Forelimb muscle (tissue), 1 donor: ENCODE measurements around the gene DZIP1. TPM values are rescaled to one million over a fixed set of nuclear protein-coding genes. Genes with fewer than 3 reads are reported as not detected.

ENCODE experiments used
- DNase-seq: peaks from one replicate; pipeline ENCODE4 v3.0.0-alpha.2; 2013; ENCODE audit warnings: low read depth
- polyA plus RNA-seq: library from polyadenylated mRNA; unstranded; fragments of 120-200 nt; gene quantifications from one replicate; pipeline ENCODE4 v1.2.1, GENCODE V29; 2013; ENCODE audit not compliant: insufficient read length

Gene DZIP1
- polyA plus RNA-seq, 1 donor: 27.0 TPM

GRCh38 chr13:95643936-95644598 is 439 bp downstream of the DZIP1 start:
- DNase-seq: no peak

DNA sequence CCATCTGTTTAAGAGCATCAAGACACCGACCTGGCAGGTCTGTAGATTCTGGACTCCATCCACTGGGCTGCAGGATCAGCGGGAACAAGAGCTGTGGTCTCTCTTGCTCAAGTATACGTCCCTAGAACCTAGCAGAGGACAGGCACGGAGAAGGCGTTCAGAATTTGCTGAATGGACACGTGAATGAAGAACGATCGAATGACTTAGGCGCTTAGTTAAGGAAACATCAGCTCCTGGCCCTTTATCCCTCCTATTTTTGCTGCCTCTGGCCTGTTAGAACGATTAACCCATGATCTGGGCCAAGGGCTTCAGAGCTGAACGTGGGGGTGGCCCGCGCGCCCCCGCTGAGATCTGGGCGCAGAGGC is 953 bp downstream of the DZIP1 start:
- no peak for DNase-seq

DNA sequence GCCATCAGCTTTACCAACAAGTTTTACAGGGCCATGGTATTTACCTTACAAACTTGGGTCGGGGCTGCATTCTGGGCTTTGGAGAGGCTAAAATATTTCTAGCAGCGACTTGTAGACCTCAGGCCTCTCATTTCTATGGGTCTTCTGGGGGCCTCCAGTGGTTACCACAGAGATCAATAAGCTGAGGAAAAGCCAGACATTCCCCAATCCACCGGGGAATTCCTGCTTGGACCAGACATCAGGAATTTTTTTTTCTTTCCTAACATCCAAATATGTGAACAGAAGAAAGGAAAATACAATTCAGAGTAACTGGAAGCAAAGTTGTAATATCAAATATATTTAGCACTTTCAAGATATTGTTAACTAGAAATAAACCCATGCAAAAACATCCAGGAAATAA is 1.5 kb downstream of the DZIP1 start:
- DNase-seq: no peak

DNA sequence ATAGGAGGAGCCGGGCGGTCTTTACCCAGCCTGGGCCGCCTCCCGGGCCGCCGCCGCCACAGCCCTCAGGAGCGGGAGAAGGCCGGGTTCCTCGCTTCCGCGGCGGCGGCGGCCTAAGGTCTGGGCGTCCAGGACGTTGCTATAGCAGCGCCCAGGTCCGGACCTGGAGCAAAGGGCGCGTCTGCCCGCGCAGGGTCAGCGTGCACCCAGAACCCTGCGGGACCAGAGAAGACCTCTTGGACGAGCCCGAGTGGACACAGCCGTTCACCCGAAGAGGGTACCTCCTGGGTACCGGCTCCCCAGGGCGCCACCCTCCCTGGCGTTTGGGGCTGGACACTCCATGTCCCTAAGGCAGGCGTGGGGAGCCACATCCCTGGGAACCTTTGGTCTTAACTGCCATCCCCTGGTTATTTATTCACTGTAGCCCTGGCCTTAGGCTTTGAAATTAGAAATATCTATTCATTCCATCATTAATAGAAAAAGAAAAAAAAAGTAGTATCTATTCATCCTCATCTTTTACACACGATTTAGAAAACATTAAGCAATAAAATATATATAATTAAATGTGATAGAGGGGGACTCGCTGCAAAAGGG is 2.4 kb downstream of the DZIP1 start:
- DNase-seq: no peak

DNA sequence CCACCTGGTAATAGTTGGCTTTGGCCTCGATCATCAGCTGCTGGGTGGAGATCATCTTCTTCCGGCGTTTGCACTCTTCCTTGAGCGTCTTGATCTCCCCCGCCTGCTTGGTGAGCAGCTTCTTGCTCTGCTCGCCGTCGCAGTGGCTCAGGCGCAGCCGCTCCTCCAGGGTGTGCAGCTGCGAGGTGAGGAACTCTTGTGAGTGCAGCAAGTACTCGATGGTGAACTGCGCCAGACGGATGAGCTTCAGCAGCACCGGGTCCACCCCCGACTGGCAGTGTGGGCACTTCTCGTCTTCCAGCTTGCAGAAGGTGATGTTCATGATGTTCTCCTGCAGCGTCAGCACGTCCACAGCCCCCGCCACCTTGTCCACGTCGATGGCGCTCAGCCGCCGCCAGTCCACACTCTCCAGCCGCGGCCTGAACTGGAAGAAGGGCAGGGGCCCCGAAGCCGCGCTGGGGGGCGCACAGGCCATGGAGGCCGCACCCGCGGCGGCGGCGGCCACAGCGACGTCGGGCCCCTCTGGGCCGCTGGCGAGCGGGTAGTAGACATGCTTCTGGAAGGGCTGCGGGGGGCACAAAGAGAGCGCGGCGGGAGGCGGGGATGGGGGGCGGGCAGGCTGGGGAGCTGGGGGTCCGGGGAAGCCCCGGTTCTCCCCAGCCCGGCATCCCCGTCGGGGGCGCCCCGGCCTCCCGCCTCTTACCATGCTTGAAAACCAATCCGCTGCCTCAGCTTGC is 3.0 kb downstream of the DZIP1 start:
- no peak for DNase-seq

- DNase-seq: no peak
These were observed 7.7 kb downstream of the DZIP1 start for GRCh38 chr13:95636853-95637252.

DNA sequence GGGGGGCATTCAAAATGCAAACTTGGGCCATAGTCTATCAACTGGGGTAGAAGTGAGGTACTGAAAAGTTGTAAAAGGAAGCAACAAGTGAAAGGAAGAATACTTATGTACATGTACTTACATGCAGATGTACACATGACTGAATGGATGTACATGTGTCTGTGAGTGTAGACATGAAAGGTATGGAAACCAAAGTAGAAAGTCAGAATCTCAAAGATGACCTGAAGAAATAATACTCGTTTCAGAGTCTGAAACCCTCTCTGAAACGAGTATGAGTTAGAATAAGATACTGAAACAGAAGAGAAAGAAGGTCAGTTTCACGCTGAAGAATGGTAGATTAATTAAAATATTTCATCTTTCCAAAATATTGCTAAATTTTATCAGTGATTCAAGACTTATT is 13.9 kb downstream of the DZIP1 start:
- no peak for DNase-seq

DNA sequence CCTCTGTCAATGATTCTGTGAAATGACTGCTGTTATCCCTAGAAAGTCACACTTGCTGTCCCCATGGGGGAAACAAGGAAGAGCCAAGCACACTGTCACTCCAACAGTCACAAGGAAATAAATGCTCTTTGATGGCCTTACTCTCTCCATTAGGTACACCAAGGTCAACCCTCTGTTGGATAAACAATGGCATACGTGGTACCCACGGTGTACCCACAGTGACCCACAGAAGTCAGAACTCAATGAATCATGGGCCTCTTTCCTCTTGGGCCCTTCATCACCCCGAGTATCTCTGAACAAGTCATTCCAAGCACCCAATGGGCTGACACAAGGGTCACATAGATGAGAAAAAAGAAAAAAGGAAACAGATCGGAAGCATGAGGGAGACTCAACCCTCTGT is 15.4 kb downstream of the DZIP1 start:
- DNase-seq: no peak

- DNase-seq: no peak
These were observed 16.0 kb downstream of the DZIP1 start for GRCh38 chr13:95628488-95628887.

DNA sequence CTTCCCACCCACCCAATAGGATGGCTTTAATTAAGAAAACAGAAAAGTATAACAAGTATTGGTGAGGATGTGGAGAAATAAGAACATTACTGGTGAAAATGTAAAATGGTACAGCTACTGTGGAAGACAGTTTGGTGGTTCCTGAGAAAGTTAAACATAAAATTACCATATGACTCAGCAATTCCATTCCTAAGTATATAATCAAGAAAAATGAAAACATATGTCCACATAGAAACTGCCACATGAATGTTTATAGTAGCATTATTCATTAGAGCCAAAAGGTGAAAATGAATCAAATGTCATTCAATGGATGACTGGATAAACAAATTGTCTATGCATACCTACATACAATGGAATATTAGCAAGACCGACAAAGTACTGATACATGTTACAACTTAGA is 16.9 kb downstream of the DZIP1 start:
- DNase-seq: no peak

- no peak for DNase-seq
These were observed 17.7 kb downstream of the DZIP1 start for GRCh38 chr13:95626768-95627167.

DNA sequence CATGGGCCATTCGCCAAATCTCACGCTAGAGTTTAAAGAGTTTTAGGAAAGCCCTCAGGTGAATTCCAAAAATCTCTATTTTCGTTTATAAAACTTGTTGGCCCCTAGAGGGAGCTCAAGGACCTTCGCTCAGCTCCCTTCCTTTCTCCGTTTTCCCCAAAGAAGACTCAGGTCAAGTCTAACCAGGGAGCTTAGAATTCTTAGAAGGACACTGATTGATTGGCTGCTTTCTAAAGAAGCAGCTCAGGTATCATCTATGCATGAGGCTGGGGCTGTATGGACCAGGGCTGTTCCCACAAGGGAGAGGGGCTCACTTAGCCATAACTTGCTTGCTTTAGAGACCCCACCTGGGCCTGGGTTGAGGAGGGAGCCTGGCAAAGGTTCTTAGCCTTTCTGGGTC is 20.5 kb downstream of the DZIP1 start:
- no peak for DNase-seq

DNA sequence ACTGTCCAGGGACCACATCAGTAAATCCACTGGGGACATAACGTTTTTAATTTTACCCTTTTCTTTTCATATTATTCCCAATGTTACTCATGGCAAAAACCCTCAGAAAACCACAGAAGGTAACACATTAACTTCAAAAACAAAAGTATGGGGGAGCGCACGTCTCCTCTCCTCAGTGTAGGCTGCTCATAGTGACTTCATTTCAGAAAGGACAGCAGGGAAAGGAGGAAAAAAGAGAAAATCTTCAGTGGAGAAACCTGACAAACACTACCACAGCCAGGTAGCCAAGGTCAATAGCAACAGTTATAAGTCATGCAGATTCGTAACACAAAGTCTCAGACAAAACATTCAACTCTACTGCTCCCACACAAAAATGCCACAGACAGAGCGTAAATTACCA is 21.4 kb downstream of the DZIP1 start:
- DNase-seq: no peak

GRCh38 chr13:95620825-95621498 is 23.5 kb downstream of the DZIP1 start:
- DNase-seq: no peak

GRCh38 chr13:95620030-95620824 is 24.3 kb downstream of the DZIP1 start:
- DNase-seq: no peak

- DNase-seq: no peak
These were observed 29.0 kb downstream of the DZIP1 start for GRCh38 chr13:95615539-95615938.

DNA sequence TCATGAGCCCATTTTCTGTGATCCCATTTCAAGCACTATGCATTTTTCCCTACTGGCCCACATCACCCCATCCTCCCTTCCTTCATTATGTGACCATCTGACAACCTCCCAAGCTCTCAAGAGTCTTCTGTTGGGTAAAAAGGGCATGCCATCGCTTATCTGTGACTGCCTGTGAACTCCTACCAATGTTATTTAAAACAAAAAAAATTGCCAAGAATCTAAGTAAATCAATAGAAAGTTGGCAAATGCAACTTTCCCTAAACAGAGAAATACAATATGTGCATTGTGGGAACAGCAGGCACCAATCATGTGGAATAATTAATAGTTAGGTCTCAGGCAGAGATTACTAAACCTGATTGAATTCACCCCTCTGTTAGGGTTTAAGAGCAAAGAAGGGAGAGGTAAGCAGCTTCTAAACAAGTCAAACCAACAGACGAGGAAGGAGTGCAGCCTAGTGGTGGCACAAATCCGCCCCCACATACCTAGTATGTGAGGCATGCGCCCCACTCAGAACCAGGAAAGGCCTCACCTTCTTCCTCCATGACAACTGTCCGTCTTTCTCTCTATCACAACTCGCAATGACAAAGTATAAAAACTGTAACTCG is 29.8 kb downstream of the DZIP1 start:
- DNase-seq: no peak

GRCh38 chr13:95608640-95609323 is 35.7 kb downstream of the DZIP1 start:
- DNase-seq: no peak

- DNase-seq: no peak
These were observed 37.1 kb downstream of the DZIP1 start for GRCh38 chr13:95607366-95607765.

DNA sequence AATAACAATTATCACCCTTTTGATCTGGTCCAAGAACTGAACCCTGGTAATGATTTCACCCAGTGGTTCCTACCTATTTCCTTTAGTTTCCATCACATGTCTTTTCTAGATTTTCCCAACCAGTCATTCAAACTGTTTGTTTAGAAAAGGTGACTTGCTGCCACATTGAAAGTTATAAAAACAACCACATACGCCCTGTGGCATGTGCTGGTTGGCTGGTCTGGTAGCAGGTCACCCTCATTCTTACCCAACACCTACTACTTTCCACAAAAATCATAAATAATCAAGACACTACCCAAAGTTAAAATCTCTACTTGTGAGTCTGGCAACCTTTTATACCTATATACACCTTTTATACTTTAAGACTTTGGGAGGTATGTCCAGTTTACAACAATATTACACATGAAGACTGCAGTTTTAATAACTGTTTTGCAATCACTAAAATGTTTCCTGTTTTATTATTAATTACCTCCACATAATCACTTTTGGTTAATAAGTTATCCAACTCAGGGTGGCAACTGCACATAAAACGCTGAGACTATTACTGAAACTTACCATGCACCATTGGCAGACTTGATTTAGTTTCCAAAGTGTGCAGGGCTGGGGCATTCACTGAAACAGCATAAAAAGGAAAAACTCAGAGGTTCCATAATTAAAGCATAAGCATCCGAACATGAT is 38.9 kb downstream of the DZIP1 start:
- DNase-seq: no peak
